WTC11 (cell line): ENCODE results near the gene CNGA2. TPM values are rescaled to one million over a fixed set of nuclear protein-coding genes. Genes with fewer than 3 reads are reported as not detected.

Source experiments
- ATAC-seq: fragments of 200-7000 bp; cut with Tn5 transposase; 2 replicates; pipeline ENCODE4 v1.10.0; 2021; ENCODE audit warnings: mild to moderate bottlenecking, moderate library complexity
- CTCF ChIA-PET: fragments of 300-600 bp; sonication (Branson Sonifier 250); formaldehyde crosslinking; loops from one replicate; lab custom pipeline; 2021; ENCODE audit warnings: antibody characterized with exemption; lab: Charles Lee
- POLR2A ChIA-PET: fragments of 350-600 bp; sonication (Branson Sonifier 250); formaldehyde crosslinking; loops from one replicate; lab custom pipeline; 2021; ENCODE audit warnings: antibody characterized with exemption; lab: Charles Lee
- DNase-seq: peaks from one replicate; pipeline ENCODE4 v3.0.0; 2021; ENCODE audit warnings: low spot score
- H3K27ac Mint-ChIP-seq: 2 replicates; pipeline ENCODE4 v1.8.0; 2021; ENCODE audit warnings: mixed read lengths
- H3K27me3 Mint-ChIP-seq: 2 replicates; pipeline ENCODE4 v1.8.0; 2021; ENCODE audit warnings: low read depth, mild to moderate bottlenecking, moderate library complexity, mixed read lengths
- H3K36me3 Mint-ChIP-seq: 2 replicates; pipeline ENCODE4 v1.8.0; 2021; ENCODE audit warnings: mixed read lengths
- H3K4me1 Mint-ChIP-seq: 2 replicates; pipeline ENCODE4 v1.8.0; 2022; ENCODE audit warnings: mixed read lengths
- H3K4me3 Mint-ChIP-seq: 2 replicates; pipeline ENCODE4 v1.8.0; 2021; ENCODE audit warnings: mild to moderate bottlenecking, moderate library complexity, mixed read lengths
- H3K9me3 Mint-ChIP-seq: 2 replicates; pipeline ENCODE4 v1.8.0; 2021; ENCODE audit warnings: mixed read lengths
- ATF1 ChIP-seq: sonication (generic); formaldehyde crosslinking; IDR thresholded peaks from 2 replicates; pipeline ENCODE4 v1.8.1; 2023; ENCODE audit warnings: mild to moderate bottlenecking, moderate library complexity, missing genetic modification reagents
- EMX1 ChIP-seq: fragments of 250-450 bp; sonication (Bioruptor Pico); IDR thresholded peaks from 2 replicates; pipeline ENCODE4 v1.8.0; 2021; ENCODE audit warnings: mild to moderate bottlenecking
- GABPB1 ChIP-seq: sonication (generic); formaldehyde crosslinking; IDR thresholded peaks from 2 replicates; pipeline ENCODE4 v1.8.1; 2023; ENCODE audit warnings: mild to moderate bottlenecking, missing genetic modification reagents
- NR3C1 ChIP-seq: sonication (generic); formaldehyde crosslinking; conservative IDR thresholded peaks from 2 replicates; pipeline ENCODE4 v1.8.1; 2023; ENCODE audit warnings: low read depth, mild to moderate bottlenecking, missing genetic modification reagents
- RELA ChIP-seq: sonication (generic); formaldehyde crosslinking; IDR thresholded peaks from 2 replicates; pipeline ENCODE4 v1.8.1; 2022; ENCODE audit warnings: missing genetic modification reagents, mild to moderate bottlenecking, borderline replicate concordance
- SP1 ChIP-seq: sonication (generic); formaldehyde crosslinking; conservative IDR thresholded peaks from 2 replicates; pipeline ENCODE4 v1.8.1; 2022; ENCODE audit warnings: missing genetic modification reagents
- total RNA-seq: library from RNA; stranded (reverse); gene quantifications from 3 replicates; pipeline ENCODE4 v1.2.3, GENCODE V29; 2021
- TF ChIP-seq, protein P1 (sequence below): sonication (generic); formaldehyde crosslinking; IDR thresholded peaks from 2 replicates; pipeline ENCODE4 v1.8.1; 2023; ENCODE audit warnings: mild to moderate bottlenecking, missing genetic modification reagents
- TF ChIP-seq, protein P2 (sequence below): fragments of 200-600 bp; IDR thresholded peaks from 2 replicates; pipeline ENCODE4 v1.8.0; 2022; ENCODE audit warnings: antibody characterized with exemption
- TF ChIP-seq, protein P3 (sequence below): sonication (generic); formaldehyde crosslinking; IDR thresholded peaks from 2 replicates; pipeline ENCODE4 v1.8.1; 2022; ENCODE audit warnings: mild to moderate bottlenecking, moderate library complexity, missing genetic modification reagents
- TF ChIP-seq, protein P4 (sequence below): sonication (generic); formaldehyde crosslinking; IDR thresholded peaks from 2 replicates; pipeline ENCODE4 v1.8.0; 2023; ENCODE audit warnings: missing genetic modification reagents
- TF ChIP-seq, protein P5 (sequence below): sonication (generic); formaldehyde crosslinking; IDR thresholded peaks from 2 replicates; pipeline ENCODE4 v1.8.1; 2022; ENCODE audit warnings: low read depth, missing genetic modification reagents, borderline replicate concordance
- TF ChIP-seq, protein P6 (sequence below): sonication (generic); formaldehyde crosslinking; IDR thresholded peaks from 2 replicates; pipeline ENCODE4 v1.8.0; 2023; ENCODE audit warnings: missing genetic modification reagents, mild to moderate bottlenecking, borderline replicate concordance

CNGA2 gene
- total RNA-seq, 1 experiment from 2014 or later = not detected

DNA sequence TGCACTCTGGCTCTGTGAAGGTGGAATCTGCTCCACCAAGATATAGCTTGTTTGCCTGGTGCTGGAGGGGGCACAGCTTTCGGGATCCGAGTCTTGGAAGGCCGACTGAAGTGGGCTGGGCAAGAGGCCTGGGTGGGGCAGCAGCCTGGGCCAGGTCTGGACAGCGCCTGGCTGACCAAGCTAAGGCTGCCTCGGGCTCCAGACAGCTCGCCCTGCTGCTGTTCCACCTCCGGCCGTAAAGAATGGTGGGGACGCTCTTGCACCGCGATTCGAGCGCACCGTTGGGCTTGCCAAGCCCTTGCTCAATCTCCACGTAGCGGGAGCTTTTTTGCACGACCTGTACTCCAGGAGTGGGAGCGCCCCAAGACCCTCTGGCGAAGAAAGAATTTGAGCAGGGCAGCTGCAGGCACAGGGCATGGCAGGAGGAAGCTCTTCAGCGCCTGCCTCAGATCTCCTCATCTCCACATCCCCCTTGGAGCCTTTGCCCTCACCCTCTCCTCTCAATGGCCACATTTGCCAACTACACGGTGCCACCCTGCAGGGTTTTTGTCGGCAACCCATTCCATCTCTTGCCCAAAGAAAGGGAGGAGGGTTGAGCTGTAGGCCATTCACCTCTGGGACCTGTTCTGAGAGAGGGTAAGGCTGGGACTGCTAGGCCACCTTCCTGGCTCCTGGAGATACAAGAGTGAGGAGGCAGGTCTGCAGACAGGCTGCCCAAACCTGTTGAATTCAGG is 18.9 kb downstream of the CNGA2 start:
- CTCF ChIA-PET = interaction anchor here (0.6 to 3.0 kb wide), 30 partner anchors 8 to 1069 kb away, joined by 3 to 22 read pairs (median 5); partner anchors contain the start of genes GABRA3 and GABRQ
- POLR2A ChIA-PET = no interaction called here
- no peaks in the 10 kb centered on the region for H3K36me3 Mint-ChIP-seq
- peak; percentile 82 for ATAC-seq
- no peaks in the 10 kb centered on the region for H3K9me3 Mint-ChIP-seq
- peaks cover 19% of the 10 kb centered on the region for H3K4me1 Mint-ChIP-seq
- H3K4me3 Mint-ChIP-seq = no peak overlapping the region
- H3K27me3 Mint-ChIP-seq = peaks cover 6% of the 10 kb centered on the region
- no peak overlapping the region for H3K27ac Mint-ChIP-seq
- TF ChIP-seq, protein P1, sequence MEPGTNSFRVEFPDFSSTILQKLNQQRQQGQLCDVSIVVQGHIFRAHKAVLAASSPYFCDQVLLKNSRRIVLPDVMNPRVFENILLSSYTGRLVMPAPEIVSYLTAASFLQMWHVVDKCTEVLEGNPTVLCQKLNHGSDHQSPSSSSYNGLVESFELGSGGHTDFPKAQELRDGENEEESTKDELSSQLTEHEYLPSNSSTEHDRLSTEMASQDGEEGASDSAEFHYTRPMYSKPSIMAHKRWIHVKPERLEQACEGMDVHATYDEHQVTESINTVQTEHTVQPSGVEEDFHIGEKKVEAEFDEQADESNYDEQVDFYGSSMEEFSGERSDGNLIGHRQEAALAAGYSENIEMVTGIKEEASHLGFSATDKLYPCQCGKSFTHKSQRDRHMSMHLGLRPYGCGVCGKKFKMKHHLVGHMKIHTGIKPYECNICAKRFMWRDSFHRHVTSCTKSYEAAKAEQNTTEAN = no peak
- TF ChIP-seq, protein P2, sequence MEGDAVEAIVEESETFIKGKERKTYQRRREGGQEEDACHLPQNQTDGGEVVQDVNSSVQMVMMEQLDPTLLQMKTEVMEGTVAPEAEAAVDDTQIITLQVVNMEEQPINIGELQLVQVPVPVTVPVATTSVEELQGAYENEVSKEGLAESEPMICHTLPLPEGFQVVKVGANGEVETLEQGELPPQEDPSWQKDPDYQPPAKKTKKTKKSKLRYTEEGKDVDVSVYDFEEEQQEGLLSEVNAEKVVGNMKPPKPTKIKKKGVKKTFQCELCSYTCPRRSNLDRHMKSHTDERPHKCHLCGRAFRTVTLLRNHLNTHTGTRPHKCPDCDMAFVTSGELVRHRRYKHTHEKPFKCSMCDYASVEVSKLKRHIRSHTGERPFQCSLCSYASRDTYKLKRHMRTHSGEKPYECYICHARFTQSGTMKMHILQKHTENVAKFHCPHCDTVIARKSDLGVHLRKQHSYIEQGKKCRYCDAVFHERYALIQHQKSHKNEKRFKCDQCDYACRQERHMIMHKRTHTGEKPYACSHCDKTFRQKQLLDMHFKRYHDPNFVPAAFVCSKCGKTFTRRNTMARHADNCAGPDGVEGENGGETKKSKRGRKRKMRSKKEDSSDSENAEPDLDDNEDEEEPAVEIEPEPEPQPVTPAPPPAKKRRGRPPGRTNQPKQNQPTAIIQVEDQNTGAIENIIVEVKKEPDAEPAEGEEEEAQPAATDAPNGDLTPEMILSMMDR = peak; percentile 68
- TF ChIP-seq, protein P3, sequence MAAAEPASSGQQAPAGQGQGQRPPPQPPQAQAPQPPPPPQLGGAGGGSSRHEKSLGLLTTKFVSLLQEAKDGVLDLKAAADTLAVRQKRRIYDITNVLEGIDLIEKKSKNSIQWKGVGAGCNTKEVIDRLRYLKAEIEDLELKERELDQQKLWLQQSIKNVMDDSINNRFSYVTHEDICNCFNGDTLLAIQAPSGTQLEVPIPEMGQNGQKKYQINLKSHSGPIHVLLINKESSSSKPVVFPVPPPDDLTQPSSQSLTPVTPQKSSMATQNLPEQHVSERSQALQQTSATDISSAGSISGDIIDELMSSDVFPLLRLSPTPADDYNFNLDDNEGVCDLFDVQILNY (CRISPR knock-in tag) = no peak
- peak; percentile 60 for DNase-seq

DNA sequence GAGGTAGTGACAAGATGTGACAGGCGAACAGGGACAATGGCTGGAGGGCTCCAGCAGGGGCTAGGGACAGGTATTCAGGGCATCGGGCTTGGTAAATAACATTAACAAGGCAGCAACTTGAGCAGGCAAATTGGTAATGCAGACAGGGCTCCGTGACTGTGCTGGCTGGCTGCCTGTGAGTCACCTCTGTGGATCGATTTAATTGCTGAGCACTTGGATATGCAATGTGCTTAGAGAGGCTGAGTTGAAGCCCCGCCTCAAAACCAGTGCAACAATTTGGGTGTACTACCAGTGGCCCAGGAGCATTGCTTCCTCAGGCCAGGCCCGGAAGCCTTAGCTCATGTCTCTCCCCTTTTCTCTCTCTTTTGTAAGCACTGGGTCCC is 19.5 kb downstream of the CNGA2 start:
- POLR2A ChIA-PET = no interaction called here
- Mint-ChIP-seq H3K4me3 (no peak overlapping the region), H3K27ac (no peak overlapping the region), H3K4me1 (peaks cover 13% of the 10 kb centered on the region), H3K36me3 (no peaks in the 10 kb centered on the region), H3K9me3 (no peaks in the 10 kb centered on the region), H3K27me3 (peaks cover 6% of the 10 kb centered on the region)
- CTCF ChIA-PET = interaction anchor here (0.6 to 3.0 kb wide), 21 partner anchors 8 to 1068 kb away, joined by 3 to 22 read pairs (median 7); partner anchors contain the start of genes GABRA3 and GABRQ
- no peak for TF ChIP-seq EMX1 (CRISPR knock-in tag)
- TF ChIP-seq NR3C1 = no peak
- TF ChIP-seq RELA (CRISPR knock-in tag) = no peak
- DNase-seq (no peak), ATAC-seq (peak; percentile 14)

DNA sequence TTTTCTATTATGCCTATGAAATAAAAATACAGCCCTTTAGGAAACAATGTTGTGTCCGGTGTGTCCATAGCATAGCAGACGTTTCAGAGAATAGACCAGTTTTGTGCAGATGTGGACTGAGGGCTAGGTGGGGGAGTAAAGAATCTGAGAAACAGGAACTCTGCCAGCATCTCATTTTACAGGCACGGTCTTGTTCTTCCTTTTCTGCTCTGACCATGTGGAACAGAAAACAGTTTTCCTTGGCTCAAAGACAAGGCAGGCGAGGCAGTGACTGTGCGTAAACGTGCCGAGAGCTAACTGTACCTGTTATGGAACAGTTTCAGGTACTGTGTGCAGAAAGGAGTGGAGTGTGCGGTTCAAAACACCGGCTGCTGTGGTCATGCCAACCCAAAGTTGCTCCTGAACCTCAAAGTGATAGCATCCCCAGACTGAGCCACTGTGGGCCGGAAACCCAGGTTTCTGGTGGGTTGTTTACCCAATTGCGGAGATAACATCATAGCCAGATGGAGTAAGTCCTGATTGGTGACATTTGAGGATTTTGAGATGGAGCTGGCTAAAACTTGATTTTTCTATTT is 20.2 kb downstream of the CNGA2 start:
- Mint-ChIP-seq H3K4me1 (peaks cover 7% of the 10 kb centered on the region), H3K9me3 (no peaks in the 10 kb centered on the region), H3K27ac (no peak overlapping the region), H3K27me3 (peaks cover 6% of the 10 kb centered on the region), H3K4me3 (no peak overlapping the region), H3K36me3 (no peaks in the 10 kb centered on the region)
- no peak for DNase-seq
- ChIA-PET CTCF (interaction anchor here (1.7 kb wide), 1 partner anchor 32 kb away, joined by 8 read pairs; no protein-coding TSS in a partner anchor), POLR2A (no interaction called here)
- no peak for TF ChIP-seq ATF1
- no peak for TF ChIP-seq GABPB1 (CRISPR knock-in tag)
- TF ChIP-seq SP1 = no peak
- TF ChIP-seq, protein P3 (CRISPR knock-in tag) = no peak
- no peak for ATAC-seq

DNA sequence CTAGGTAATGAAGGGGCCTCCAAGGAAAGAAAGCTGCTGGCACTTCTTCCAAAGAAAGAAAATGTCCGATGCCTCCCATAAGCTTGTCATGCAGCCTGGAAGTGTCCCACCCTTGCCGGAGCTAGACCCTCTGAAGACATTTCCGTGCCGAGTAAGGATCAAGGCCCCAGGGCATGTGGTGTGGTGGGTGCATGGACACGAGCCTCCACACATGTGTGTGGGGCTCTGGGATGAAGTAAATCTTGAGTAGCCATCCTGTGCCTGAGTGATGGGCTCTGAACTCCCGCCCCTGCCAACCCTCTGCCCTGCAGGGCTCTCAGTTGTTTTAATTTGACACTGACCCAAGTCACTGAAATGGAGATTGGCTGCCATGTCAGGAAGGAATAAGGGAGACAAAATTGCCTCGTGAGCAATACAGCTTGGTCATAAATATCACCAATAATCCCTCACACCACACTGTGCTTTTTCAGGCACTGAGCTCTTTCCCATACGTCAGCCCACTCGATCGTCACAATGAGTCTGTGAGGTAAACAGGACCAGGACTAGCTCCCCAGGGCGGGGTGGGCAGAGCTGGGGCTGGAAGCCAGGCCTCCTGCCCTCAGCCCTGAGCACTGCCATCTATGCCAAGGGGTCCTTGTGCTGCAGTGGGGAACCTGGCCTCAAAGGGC is 24.6 kb downstream of the CNGA2 start:
- CTCF ChIA-PET = no interaction called here
- Mint-ChIP-seq H3K36me3 (no peaks in the 10 kb centered on the region), H3K4me1 (no peaks in the 10 kb centered on the region; the same call in 1 of the 2 replicates), H3K9me3 (no peaks in the 10 kb centered on the region), H3K27me3 (no peaks in the 10 kb centered on the region; the same call in 1 of the 2 replicates), H3K4me3 (no peak overlapping the region), H3K27ac (no peak overlapping the region)
- POLR2A ChIA-PET = no interaction called here
- ATAC-seq (no peak), DNase-seq (no peak)
- TF ChIP-seq, protein P4, sequence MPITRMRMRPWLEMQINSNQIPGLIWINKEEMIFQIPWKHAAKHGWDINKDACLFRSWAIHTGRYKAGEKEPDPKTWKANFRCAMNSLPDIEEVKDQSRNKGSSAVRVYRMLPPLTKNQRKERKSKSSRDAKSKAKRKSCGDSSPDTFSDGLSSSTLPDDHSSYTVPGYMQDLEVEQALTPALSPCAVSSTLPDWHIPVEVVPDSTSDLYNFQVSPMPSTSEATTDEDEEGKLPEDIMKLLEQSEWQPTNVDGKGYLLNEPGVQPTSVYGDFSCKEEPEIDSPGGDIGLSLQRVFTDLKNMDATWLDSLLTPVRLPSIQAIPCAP = no peak
- TF ChIP-seq, protein P5, sequence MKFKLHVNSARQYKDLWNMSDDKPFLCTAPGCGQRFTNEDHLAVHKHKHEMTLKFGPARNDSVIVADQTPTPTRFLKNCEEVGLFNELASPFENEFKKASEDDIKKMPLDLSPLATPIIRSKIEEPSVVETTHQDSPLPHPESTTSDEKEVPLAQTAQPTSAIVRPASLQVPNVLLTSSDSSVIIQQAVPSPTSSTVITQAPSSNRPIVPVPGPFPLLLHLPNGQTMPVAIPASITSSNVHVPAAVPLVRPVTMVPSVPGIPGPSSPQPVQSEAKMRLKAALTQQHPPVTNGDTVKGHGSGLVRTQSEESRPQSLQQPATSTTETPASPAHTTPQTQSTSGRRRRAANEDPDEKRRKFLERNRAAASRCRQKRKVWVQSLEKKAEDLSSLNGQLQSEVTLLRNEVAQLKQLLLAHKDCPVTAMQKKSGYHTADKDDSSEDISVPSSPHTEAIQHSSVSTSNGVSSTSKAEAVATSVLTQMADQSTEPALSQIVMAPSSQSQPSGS (CRISPR knock-in tag) = no peak
- TF ChIP-seq, protein P6, sequence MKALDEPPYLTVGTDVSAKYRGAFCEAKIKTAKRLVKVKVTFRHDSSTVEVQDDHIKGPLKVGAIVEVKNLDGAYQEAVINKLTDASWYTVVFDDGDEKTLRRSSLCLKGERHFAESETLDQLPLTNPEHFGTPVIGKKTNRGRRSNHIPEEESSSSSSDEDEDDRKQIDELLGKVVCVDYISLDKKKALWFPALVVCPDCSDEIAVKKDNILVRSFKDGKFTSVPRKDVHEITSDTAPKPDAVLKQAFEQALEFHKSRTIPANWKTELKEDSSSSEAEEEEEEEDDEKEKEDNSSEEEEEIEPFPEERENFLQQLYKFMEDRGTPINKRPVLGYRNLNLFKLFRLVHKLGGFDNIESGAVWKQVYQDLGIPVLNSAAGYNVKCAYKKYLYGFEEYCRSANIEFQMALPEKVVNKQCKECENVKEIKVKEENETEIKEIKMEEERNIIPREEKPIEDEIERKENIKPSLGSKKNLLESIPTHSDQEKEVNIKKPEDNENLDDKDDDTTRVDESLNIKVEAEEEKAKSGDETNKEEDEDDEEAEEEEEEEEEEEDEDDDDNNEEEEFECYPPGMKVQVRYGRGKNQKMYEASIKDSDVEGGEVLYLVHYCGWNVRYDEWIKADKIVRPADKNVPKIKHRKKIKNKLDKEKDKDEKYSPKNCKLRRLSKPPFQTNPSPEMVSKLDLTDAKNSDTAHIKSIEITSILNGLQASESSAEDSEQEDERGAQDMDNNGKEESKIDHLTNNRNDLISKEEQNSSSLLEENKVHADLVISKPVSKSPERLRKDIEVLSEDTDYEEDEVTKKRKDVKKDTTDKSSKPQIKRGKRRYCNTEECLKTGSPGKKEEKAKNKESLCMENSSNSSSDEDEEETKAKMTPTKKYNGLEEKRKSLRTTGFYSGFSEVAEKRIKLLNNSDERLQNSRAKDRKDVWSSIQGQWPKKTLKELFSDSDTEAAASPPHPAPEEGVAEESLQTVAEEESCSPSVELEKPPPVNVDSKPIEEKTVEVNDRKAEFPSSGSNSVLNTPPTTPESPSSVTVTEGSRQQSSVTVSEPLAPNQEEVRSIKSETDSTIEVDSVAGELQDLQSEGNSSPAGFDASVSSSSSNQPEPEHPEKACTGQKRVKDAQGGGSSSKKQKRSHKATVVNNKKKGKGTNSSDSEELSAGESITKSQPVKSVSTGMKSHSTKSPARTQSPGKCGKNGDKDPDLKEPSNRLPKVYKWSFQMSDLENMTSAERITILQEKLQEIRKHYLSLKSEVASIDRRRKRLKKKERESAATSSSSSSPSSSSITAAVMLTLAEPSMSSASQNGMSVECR = no peak
